Measurements from ENCODE around the gene SLC35E2B.
"Not testable (repeated sequence)": the region's sequence is repeated elsewhere in the genome, so short reads cannot be mapped to it uniquely, and the experiment has no call there.

DNA sequence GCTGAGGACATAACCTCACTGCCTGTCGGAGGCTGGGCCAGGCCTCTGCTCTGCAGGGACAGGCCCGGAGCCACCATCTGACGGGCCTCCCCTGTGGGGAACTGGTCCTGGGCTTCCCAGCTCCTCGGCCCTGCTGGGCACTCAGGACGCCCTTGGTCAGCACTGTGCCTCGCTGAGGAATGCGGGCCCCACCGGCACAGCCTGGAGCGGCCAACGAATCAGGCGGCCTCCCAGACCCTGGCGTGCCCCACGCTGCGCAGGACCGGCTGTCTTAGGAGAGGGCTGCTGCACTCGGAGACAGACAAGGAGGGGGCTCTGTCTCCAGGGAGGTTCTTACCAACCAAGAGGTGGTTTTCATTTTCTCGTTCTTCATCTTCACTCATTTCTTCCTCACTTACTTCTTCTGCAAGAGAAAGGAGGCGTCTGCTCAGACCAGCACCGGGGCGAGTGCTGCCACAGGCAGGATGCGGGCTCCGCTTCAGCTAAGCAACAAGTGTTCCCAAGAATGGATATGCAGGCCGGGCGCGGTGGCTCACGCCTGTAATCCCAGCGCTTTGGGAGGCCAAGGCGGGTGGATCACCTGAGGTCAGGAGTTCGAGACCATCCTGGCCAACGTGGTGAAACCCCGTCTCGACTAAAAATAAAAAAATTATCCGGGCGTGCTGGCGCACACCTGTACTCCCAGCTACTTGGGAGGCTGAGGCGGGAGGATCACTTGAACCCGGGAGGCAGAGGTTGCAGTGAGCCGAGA, 51.7 kb downstream of the SLC35E2B start:
- not testable (repeated sequence) for TF ChIP-seq NR2C2 (CRISPR knock-in tag; IDR thresholded peaks at IDR 0.05); ZNF219 (CRISPR knock-in tag; IDR thresholded peaks at IDR 0.05; ENCODE audit: borderline replicate concordance); TP53 (CRISPR knock-in tag; IDR thresholded peaks at IDR 0.05); KAT7 (CRISPR knock-in tag; IDR thresholded peaks at IDR 0.05; ENCODE audit: borderline replicate concordance); TEAD1 (CRISPR knock-in tag; IDR thresholded peaks at IDR 0.05); HMGA2 (CRISPR knock-in tag; IDR thresholded peaks at IDR 0.05)
- TF ChIP-seq, protein P1, sequence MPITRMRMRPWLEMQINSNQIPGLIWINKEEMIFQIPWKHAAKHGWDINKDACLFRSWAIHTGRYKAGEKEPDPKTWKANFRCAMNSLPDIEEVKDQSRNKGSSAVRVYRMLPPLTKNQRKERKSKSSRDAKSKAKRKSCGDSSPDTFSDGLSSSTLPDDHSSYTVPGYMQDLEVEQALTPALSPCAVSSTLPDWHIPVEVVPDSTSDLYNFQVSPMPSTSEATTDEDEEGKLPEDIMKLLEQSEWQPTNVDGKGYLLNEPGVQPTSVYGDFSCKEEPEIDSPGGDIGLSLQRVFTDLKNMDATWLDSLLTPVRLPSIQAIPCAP (CRISPR knock-in tag; IDR thresholded peaks at IDR 0.05) = not testable (repeated sequence)
- TF ChIP-seq, protein P2, sequence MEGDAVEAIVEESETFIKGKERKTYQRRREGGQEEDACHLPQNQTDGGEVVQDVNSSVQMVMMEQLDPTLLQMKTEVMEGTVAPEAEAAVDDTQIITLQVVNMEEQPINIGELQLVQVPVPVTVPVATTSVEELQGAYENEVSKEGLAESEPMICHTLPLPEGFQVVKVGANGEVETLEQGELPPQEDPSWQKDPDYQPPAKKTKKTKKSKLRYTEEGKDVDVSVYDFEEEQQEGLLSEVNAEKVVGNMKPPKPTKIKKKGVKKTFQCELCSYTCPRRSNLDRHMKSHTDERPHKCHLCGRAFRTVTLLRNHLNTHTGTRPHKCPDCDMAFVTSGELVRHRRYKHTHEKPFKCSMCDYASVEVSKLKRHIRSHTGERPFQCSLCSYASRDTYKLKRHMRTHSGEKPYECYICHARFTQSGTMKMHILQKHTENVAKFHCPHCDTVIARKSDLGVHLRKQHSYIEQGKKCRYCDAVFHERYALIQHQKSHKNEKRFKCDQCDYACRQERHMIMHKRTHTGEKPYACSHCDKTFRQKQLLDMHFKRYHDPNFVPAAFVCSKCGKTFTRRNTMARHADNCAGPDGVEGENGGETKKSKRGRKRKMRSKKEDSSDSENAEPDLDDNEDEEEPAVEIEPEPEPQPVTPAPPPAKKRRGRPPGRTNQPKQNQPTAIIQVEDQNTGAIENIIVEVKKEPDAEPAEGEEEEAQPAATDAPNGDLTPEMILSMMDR (IDR thresholded peaks at IDR 0.05) = not testable (repeated sequence)
- TF ChIP-seq, protein P3, sequence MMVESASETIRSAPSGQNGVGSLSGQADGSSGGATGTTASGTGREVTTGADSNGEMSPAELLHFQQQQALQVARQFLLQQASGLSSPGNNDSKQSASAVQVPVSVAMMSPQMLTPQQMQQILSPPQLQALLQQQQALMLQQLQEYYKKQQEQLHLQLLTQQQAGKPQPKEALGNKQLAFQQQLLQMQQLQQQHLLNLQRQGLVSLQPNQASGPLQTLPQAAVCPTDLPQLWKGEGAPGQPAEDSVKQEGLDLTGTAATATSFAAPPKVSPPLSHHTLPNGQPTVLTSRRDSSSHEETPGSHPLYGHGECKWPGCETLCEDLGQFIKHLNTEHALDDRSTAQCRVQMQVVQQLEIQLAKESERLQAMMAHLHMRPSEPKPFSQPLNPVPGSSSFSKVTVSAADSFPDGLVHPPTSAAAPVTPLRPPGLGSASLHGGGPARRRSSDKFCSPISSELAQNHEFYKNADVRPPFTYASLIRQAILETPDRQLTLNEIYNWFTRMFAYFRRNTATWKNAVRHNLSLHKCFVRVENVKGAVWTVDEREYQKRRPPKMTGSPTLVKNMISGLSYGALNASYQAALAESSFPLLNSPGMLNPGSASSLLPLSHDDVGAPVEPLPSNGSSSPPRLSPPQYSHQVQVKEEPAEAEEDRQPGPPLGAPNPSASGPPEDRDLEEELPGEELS (CRISPR knock-in tag; IDR thresholded peaks at IDR 0.05) = not testable (repeated sequence)
